Activated CD8-positive, alpha-beta memory T cell treated with anti-CD3 and anti-CD28 coated beads for 48 hours (primary cell): ENCODE measurements around the gene KIF19.

Experiments
- DNase-seq, 3 experiments: peaks; one replicate each; pipeline ENCODE4 v3.0.0-alpha.2; 2020; ENCODE audit warnings: low read depth in 2 of 3, low spot score in 2 of 3

Gene KIF19

GRCh38 chr17:74362069-74362405 lies 36.0 kb downstream of the KIF19 start:
- DNase-seq, result no peak

DNA sequence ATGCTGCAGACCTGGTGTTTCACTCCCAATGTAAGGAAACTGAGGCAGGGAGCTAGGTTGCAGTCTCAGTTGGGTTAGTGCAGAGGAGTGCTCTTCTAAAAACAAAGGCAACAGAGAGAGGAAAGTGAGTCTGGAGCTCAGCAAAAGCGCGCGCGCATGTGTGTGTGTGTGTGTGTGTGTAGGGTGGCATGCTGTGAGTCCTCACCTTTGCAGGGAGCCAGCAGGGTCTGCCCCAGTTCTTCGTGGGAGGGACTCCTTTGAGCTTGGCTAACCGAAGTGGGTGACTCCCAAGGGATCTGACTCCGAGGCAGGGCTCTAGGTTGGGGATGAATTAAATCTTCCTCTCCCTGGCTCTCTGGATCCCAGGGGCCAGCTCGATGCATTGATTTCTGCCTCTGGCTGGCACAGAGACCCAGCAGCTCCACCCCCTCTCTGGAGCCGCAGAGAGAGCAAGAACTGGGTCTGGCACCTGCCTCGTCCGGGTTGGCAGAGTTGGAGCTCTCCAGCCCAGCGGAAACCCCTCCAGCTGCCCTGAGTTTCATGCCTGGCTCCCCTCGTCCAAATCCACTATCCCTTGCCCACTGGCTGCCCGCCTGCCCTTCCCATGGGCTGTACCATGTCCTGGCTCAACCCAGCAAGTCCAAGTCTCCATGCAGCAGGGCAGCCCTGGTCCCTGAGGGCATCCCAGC lies 36.9 kb downstream of the KIF19 start:
- no peak for DNase-seq

GRCh38 chr17:74367206-74367605 lies 41.2 kb downstream of the KIF19 start, which contains the start of gene GPR142:
GPR142 (plus strand) TSS chr17:74367506; CDS start chr17:74369541, 2,035 bp downstream.
- DNase-seq, result no peak

DNA sequence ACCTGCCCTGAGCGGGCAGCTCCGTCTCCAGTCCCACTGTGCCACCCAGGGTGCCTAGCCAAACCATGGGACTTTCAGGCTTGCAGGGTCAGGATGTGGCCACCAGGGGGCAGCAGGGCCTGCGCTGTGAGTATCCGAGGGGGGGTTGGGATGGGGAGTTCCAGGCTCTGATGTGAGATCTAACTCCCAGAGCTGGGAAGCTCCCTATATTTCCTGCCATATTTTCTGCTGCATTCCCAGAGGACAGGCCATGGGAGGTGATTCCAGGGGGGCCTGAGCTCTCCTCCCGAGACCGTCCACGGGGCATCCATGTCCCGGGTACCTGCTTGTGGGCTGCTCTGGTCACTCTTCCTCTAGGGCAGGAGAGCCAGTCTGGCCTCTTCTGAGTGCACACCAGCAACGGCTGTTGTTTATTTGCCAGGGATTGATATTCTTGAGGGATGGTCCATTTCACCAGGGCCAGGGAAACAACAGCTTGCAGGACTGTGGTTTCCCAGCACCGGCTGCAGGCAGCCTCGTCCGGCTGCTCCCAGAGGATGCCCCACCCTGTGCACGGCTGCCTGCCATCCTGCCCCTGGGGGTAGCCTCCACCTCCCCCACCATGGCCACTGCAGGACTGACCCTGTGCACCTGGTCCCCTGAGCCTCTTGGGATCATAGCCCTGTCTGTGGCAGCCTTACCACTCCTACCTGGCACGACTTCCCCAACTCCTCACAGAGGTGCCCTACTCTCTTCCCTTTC lies 42.5 kb downstream of the KIF19 start:
- peak in 2 of 3 experiments; percentile 59 to 70 for DNase-seq

- DNase-seq, result peak in 2 of 3 experiments; percentile 36 to 37
These were observed 43.2 kb downstream of the KIF19 start for GRCh38 chr17:74369221-74369620.

DNA sequence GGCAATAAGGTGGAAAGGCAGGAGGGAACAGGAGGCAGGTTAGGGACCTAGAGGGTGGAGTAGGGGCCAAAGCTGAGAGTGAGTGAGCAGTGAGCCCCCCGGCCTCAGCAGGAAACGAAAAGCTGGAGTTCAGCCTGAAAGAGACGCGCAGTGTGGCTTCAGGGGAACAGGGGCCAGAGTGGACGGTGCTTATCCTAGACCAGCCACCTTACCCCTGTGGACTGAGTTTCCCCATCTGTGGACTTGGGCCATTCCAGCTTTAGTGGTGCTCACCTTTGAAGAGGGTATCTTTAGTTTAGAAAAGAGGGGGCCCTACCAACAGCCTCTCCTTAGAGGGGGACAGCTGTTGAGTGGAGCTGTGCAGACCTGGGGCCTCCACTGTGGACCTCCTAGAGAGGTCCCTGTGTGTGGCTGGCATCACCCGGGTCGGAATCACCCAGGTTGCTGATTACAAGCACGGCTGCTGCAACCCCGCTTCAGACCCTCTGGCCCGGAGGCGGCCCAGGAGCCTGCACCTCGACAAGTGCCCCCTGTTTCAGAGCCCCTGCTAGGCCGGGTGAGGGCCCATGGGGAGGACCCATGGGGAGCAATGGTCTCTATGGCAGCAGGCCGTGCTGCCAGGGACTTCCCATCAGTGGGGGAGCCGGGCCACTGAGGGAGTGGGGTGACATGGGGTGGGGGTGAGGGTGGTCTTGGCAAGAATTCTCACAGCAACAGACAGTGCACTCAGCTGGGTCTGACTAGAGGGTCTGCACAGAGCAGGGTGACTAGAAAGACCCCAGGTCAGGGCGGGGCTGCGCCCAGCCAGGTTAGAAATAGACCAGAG lies 43.9 kb downstream of the KIF19 start:
- no peak for DNase-seq

DNA sequence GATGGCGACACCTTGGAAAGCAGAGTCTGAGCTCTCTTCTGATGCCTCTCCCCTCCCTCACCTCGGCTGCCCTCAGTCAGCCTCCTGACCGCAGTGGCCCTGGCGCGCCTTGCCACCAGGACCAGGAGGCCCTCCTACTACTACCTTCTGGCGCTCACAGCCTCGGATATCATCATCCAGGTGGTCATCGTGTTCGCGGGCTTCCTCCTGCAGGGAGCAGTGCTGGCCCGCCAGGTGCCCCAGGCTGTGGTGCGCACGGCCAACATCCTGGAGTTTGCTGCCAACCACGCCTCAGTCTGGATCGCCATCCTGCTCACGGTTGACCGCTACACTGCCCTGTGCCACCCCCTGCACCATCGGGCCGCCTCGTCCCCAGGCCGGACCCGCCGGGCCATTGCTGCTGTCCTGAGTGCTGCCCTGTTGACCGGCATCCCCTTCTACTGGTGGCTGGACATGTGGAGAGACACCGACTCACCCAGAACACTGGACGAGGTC lies 45.7 kb downstream of the KIF19 start:
- DNase-seq, result no peak

- DNase-seq, result no peak
These were observed 46.4 kb downstream of the KIF19 start for GRCh38 chr17:74372426-74372825.

GRCh38 chr17:74373838-74374606 lies 48.0 kb downstream of the KIF19 start:
- no peak for DNase-seq

GRCh38 chr17:74374858-74375257 lies 48.8 kb downstream of the KIF19 start:
- DNase-seq, result no peak

DNA sequence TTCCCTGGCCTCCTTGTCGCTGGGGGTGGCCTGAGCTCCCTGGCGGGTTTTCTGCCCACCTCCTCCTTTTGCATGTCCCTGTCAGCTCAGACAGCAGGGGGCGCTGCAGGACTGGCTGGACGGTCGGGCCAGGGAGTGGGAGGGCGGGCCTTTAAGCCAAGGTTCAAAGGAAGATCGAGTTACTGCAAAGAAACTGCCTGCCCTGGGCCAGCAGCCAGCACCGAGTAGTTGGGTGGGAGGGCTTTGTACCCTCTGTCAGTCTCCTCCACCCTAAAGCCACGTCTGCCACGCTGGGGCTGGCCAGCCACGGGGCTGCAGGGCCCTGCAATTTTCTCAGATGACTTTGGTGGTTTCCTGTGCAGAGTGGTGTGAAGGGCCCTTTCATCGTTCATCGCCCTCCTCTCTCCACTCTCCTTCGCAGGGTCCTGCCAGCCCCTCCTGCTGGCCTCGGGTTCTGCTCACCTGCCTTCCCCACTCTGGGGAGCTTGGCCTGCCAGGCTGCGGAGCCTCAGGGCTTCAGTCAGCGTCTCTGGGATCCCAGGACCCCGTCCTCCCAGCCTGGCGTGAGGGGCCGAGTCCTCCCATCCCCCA lies 53.6 kb downstream of the KIF19 start:
- DNase-seq, result peak; percentile 74 to 99 (median 96)

- no peak for DNase-seq
These were observed 54.3 kb downstream of the KIF19 start for GRCh38 chr17:74380086-74380958.

DNA sequence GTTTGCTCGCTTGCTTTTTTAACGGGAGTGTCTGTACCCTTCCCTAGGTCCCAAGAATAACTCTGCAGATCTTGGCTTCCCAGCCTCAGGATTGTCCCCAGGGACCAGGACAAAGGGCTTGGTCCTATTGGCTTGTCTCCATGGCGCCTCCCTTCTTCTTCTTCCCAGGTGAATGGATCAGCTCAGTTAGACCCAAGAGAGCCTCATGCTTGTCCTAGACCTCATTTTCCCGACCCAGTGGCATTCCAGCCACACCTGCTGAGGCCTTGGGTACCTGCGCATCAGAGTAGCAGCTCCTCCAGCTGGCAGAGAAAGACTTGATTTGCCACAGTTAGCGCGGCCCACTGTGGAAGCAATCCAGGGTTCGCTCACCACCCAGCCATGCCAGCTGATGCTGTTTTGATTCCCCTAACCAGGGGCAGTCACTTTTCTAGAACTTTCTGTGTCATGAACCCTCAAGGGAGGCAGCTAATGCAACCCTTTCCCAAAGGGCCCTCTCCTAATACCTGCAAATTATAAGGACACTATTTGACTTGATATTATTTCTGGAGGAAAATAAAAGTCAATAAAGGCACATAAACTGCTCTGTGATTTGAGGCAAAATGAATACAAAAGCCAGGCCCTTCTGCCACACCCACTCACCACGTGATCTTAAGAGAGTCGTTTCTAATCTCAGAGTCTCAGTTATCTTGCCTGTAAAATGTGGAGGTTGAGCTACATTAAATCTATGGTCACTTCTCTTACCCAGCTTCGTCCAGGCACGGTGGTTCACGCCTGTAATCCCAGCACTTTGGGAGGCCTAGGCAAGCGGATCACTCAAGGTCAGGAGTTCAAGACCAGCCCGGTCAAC lies 55.2 kb downstream of the KIF19 start:
- no peak for DNase-seq

- no peak for DNase-seq
These were observed 57.1 kb downstream of the KIF19 start for GRCh38 chr17:74383141-74383540.

DNA sequence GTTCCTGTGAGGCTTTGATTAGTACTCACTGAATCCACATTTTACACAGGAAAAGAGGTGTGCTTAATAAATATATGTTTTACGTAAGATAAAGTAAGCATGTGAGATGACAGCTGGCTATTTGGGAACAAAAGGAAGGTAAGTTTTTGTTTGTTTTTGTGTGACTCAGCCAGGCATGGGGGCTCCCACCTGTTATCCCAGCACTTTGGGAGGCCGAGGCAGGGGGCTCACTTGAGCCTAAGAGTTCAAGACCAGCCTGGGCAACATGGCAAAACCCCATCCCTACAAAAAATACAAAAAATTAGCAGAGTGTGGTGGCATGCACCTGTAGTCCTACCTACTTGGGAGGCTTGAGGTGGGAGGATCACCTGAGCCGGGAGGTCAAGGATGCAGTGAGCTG lies 59.2 kb downstream of the KIF19 start:
- DNase-seq, result no peak

DNA sequence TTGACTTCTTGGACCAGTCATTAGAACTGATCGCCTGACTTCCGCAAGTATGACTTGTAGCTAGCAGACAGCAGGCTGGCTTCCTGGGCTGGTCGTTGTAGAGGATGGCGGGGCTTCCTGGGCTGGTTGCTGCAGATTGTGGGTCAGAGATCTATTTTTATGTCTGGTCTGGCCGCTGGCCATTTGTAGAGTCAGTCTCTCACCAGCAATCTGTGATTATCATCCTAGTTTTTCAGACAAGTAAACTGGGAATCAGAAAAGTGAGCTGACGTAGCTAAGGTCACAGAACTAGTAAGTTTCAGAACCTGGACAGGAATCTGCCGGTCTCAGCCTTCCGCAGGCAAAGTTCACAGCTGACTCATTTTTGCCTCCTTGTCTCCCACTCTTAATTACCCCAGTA lies 60.4 kb downstream of the KIF19 start:
- no peak for DNase-seq

DNA sequence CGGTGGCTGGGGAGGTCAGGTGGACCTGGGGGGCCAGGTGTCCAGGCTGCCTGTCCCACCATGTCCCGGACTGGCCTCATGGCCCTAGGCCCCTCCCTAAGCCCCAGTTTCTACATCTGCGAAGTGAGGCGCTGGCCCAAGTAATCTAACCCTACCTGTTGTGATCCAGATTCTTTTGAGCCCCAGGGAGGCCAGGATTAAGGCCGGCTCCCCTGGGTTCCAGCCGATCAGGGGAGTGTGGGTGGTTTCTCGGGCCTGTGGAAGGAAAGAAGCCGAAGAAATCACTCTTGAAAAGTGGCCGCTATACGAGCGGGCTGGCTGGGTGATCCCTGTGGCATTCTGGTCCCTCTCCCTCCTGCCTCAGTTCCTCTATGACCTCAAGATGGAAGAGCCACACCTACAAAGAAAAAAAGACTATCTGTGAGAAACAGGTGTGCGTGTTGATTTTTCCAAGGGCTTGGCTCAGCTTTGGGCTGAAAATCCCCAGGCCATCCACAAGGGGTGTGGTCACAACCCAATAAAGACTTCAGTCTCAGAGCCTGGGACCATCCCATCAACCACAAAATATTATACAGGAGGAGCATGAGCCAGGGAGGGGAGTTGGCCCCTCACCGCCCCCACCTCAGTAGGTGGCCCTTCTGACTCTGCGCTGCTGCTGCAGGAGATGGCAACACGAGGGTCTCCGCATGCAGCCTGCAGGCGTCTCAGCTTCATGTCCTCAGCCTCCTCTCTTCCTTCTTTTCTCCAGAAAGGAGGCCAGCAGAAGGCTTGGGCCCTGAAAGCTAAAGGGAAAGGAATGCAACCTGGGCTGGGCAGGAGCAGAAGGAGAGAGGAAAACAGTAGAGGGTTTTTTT lies 61.6 kb downstream of the KIF19 start:
- DNase-seq, result no peak
